Ishikawa (cell line): ENCODE results near the gene PKNOX2.

Experiments used
- CEBPB ChIP-seq: IDR thresholded peaks from 2 replicates; pipeline ENCODE4 v1.6.1; 2012
- CREB1 ChIP-seq: IDR thresholded peaks from 2 replicates; pipeline ENCODE4 v1.6.1; 2012; ENCODE audit warnings: low read depth
- EGR1 ChIP-seq: IDR thresholded peaks from 2 replicates; pipeline ENCODE4 v1.6.1; 2012
- EP300 ChIP-seq: IDR thresholded peaks from 2 replicates; pipeline ENCODE4 v1.6.1; 2012; ENCODE audit warnings: borderline replicate concordance
- FOXM1 ChIP-seq: IDR thresholded peaks from 2 replicates; pipeline ENCODE4 v1.6.1; 2012; ENCODE audit warnings: low read depth, borderline replicate concordance
- NFIC ChIP-seq: IDR thresholded peaks from 2 replicates; pipeline ENCODE4 v1.6.1; 2012
- RAD21 ChIP-seq: IDR thresholded peaks from 2 replicates; pipeline ENCODE4 v1.6.1; 2012; ENCODE audit warnings: low read depth
- TAF1 ChIP-seq: IDR thresholded peaks from 2 replicates; pipeline ENCODE4 v1.6.1; 2012; ENCODE audit warnings: low read depth, mild to moderate bottlenecking
- TCF12 ChIP-seq: IDR thresholded peaks from 2 replicates; pipeline ENCODE4 v1.6.1; 2012; ENCODE audit warnings: low read depth
- TEAD4 ChIP-seq: IDR thresholded peaks from 2 replicates; pipeline ENCODE4 v1.6.1; 2012
- YY1 ChIP-seq: IDR thresholded peaks from 2 replicates; pipeline ENCODE4 v1.6.1; 2012; ENCODE audit warnings: low read depth
- ZBTB7A ChIP-seq: IDR thresholded peaks from 2 replicates; pipeline ENCODE4 v1.6.1; 2012; ENCODE audit warnings: low read depth
- TF ChIP-seq, protein P1 (sequence below): IDR thresholded peaks from 2 replicates; pipeline ENCODE4 v1.6.1; 2012
- TF ChIP-seq, protein P2 (sequence below): IDR thresholded peaks from 2 replicates; pipeline ENCODE4 v1.6.1; 2012; ENCODE audit warnings: low read depth, mild to moderate bottlenecking
- TF ChIP-seq, protein P3 (sequence below): IDR thresholded peaks from 2 replicates; pipeline ENCODE4 v1.6.1; 2012

PKNOX2 gene

DNA sequence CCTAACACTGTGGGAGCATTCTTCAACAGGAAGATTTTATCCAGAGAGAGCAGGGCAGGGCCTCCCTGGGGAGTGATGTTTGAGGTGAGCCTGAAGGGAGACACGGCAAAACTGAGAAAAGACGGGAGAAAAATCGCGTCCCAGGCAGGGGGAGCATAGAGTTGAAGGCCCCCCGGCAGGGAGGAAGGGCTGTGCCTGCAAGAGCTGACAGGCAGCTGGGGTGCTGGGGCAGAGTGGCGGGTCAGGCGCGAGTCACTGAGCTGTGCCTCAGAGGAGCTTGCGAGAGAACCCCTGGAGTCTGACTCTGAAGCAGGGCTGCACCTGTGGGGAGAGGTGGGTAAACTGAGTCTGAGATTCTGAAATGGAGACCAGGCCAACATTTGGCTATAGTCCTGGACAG is 14.8 kb downstream of the PKNOX2 start:
- TF ChIP-seq YY1 (no peak), CREB1 (no peak), ZBTB7A (no peak), EGR1 (no peak), TCF12 (no peak), CEBPB (no peak), FOXM1 (no peak)
- TF ChIP-seq, protein P1, sequence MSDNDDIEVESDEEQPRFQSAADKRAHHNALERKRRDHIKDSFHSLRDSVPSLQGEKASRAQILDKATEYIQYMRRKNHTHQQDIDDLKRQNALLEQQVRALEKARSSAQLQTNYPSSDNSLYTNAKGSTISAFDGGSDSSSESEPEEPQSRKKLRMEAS = no peak
- TF ChIP-seq, protein P2, sequence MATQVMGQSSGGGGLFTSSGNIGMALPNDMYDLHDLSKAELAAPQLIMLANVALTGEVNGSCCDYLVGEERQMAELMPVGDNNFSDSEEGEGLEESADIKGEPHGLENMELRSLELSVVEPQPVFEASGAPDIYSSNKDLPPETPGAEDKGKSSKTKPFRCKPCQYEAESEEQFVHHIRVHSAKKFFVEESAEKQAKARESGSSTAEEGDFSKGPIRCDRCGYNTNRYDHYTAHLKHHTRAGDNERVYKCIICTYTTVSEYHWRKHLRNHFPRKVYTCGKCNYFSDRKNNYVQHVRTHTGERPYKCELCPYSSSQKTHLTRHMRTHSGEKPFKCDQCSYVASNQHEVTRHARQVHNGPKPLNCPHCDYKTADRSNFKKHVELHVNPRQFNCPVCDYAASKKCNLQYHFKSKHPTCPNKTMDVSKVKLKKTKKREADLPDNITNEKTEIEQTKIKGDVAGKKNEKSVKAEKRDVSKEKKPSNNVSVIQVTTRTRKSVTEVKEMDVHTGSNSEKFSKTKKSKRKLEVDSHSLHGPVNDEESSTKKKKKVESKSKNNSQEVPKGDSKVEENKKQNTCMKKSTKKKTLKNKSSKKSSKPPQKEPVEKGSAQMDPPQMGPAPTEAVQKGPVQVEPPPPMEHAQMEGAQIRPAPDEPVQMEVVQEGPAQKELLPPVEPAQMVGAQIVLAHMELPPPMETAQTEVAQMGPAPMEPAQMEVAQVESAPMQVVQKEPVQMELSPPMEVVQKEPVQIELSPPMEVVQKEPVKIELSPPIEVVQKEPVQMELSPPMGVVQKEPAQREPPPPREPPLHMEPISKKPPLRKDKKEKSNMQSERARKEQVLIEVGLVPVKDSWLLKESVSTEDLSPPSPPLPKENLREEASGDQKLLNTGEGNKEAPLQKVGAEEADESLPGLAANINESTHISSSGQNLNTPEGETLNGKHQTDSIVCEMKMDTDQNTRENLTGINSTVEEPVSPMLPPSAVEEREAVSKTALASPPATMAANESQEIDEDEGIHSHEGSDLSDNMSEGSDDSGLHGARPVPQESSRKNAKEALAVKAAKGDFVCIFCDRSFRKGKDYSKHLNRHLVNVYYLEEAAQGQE = no peak

DNA sequence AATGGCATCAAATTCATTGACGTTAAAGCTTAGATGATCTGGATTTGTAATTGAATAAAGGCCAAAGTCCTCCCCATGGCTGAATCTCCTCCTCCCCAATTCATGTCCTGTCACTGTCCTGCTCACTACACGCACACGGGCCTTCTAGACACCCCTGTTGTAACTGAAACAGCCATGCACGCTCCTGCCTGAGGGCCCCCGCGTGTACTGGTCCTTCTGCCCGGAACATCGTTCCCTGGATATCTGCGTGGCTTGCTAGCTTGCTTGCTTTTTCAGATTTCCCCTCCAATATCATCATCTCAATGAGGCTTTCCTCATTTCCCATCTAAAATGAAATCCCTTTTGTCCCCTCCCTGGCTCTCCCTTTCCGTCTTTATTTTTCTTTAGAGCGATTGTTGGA is 15.3 kb downstream of the PKNOX2 start:
- TF ChIP-seq TCF12 (no peak), TEAD4 (no peak), CEBPB (no peak), RAD21 (no peak), EGR1 (no peak), ZBTB7A (no peak)

DNA sequence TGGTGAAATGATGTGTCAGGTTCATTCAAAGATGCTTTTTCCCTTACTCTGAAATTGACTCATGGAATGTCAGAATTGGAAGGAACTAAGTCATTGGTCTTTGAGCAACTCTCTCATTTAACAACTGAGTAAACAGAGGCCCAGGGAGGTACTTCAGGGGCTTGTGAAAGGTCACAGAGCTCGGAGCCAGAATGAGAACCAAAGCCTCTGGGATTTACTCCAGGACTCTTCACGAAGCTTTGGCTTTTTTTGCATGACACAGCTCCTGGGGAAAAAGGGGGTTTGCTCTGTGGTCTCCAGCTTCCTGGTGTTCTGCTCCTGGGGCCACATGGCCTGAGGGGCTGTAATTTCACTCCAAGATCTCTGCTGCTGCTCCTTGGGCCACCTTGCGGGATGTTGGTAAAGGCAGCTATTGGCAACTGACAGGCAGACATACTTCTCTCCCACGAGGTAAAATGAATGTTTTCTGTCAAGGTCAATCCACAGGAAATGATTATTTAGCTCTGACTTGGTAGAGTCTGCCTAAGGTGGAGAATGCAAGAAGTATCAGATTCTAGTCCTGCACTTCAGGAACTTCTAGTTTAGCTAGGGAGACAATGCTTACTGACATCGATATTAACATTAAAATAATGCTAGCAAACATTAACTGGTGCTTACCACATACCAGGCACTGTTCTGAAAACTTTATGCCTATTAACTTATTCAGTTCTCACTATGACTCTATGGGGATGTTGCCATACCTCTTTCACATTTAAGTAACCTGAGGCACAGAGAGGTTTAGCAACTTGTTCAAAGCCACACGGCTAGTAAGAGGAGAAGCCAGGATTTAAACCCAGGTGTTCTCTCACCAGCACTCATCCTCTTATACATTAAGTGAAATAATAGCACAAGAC is 16.1 kb downstream of the PKNOX2 start:
- no peak for TF ChIP-seq YY1
- TF ChIP-seq NFIC = no peak
- TF ChIP-seq, protein P1 = no peak
- no peak for TF ChIP-seq TCF12

DNA sequence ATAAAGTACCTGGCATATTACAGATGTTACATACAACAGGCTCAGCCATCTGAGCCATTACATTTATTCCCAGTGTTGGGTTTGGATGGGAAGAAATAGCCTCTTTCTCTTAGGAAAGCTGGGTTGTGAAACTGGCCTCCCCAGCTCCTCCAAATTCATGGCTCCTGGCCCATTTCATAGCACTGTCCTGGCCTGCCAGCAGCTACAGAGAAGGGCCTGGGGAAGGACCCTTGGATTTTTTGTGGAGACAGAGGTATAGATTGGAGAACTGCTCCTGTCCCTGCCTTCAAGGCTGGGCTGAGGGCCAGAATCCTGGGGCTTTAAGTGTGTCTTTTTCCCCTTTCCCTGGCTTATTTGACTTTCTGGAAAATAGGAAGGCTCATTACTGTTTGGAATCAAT is 18.0 kb downstream of the PKNOX2 start:
- TF ChIP-seq TAF1 (no peak), NFIC (no peak), CEBPB (no peak), EP300 (no peak), CREB1 (no peak), TEAD4 (no peak), ZBTB7A (no peak), YY1 (no peak), RAD21 (no peak), TCF12 (no peak), FOXM1 (no peak), EGR1 (no peak)
- TF ChIP-seq, protein P2 = no peak
- TF ChIP-seq, protein P1 = no peak
- TF ChIP-seq, protein P3, sequence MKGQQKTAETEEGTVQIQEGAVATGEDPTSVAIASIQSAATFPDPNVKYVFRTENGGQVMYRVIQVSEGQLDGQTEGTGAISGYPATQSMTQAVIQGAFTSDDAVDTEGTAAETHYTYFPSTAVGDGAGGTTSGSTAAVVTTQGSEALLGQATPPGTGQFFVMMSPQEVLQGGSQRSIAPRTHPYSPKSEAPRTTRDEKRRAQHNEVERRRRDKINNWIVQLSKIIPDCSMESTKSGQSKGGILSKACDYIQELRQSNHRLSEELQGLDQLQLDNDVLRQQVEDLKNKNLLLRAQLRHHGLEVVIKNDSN = no peak

DNA sequence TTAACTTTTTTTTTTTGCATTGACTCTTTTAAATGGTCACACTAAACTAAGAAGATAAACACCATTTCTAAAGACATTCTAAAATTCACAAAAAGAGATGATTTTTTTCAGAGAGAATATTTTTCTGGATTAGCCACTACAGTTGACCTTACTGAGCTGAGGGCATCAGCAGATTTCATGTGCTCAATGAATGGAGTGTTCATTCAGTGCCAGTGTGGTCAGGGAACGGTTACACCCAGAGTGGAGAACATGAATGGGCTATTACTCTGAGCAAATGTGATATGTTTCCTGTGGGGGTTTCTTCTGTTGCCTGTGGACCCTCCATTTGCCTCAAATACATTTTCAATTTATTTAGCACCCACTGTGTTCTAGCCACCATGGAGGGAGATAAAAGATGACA is 19.1 kb downstream of the PKNOX2 start:
- TF ChIP-seq, protein P3 = no peak
- TF ChIP-seq, protein P1 = no peak
- TF ChIP-seq TAF1 (no peak), EP300 (no peak), NFIC (no peak), ZBTB7A (no peak), CREB1 (no peak), TCF12 (no peak), RAD21 (no peak), EGR1 (no peak), TEAD4 (no peak), FOXM1 (no peak), YY1 (no peak), CEBPB (no peak)
- TF ChIP-seq, protein P2 = no peak
